GM21717 (cell line): Measurements from ENCODE around the gene AGXT2.

Experiments
- ATAC-seq: cut with Tn5 transposase; IDR thresholded peaks from one replicate; pipeline ENCODE4 v1.9.1; 2021; ENCODE audit warnings: mild to moderate bottlenecking, moderate library complexity; ENCODE audit not compliant: unreplicated experiment

Gene AGXT2

GRCh38 chr5:35047785-35048404 is at the start of gene AGXT2:
AGXT2 (minus strand) TSS chr5:35047949; CDS start chr5:35047892, 57 bp downstream.
- ATAC-seq, result no peak

- no peak for ATAC-seq
These were observed 49.2 kb upstream of the AGXT2 start for GRCh38 chr5:35096932-35097331.

- no peak for ATAC-seq
These were observed 48.5 kb upstream of the AGXT2 start for GRCh38 chr5:35096216-35096615.

- ATAC-seq, result no peak
These were observed 47.6 kb upstream of the AGXT2 start for GRCh38 chr5:35095366-35095765.

GRCh38 chr5:35094948-35095347 is 47.2 kb upstream of the AGXT2 start:
- no peak for ATAC-seq

- no peak for ATAC-seq
These were observed 45.0 kb upstream of the AGXT2 start for GRCh38 chr5:35092703-35093102.

GRCh38 chr5:35091704-35092103 is 44.0 kb upstream of the AGXT2 start:
- no peak for ATAC-seq

GRCh38 chr5:35089334-35090314 is 41.9 kb upstream of the AGXT2 start:
- ATAC-seq, result no peak

- no peak for ATAC-seq
These were observed 40.2 kb upstream of the AGXT2 start for GRCh38 chr5:35087991-35088390.

GRCh38 chr5:35083150-35083549 is 35.4 kb upstream of the AGXT2 start:
- ATAC-seq, result no peak

- no peak for ATAC-seq
These were observed 34.8 kb upstream of the AGXT2 start for GRCh38 chr5:35082530-35082929.

GRCh38 chr5:35081134-35081533 is 33.4 kb upstream of the AGXT2 start:
- ATAC-seq, result no peak

GRCh38 chr5:35073160-35073559 is 25.4 kb upstream of the AGXT2 start:
- ATAC-seq, result no peak

- ATAC-seq, result no peak
These were observed 21.4 kb upstream of the AGXT2 start for GRCh38 chr5:35069188-35069587.

GRCh38 chr5:35067985-35068384 is 20.2 kb upstream of the AGXT2 start:
- no peak for ATAC-seq

GRCh38 chr5:35066260-35066795 is 18.6 kb upstream of the AGXT2 start:
- ATAC-seq, result peak; percentile 66

GRCh38 chr5:35063414-35063813 is 15.7 kb upstream of the AGXT2 start:
- no peak for ATAC-seq

GRCh38 chr5:35061211-35061770 is 13.5 kb upstream of the AGXT2 start:
- no peak for ATAC-seq

GRCh38 chr5:35060236-35060635 is 12.5 kb upstream of the AGXT2 start:
- ATAC-seq, result no peak

GRCh38 chr5:35059251-35059650 is 11.5 kb upstream of the AGXT2 start:
- no peak for ATAC-seq

- ATAC-seq, result peak; percentile 82
These were observed 10.6 kb upstream of the AGXT2 start for GRCh38 chr5:35058374-35058788.
